Melanocyte of skin (primary cell): Measurements from ENCODE around the gene TMEM54. TPM values are rescaled to one million over a fixed set of nuclear protein-coding genes. Genes with fewer than 3 reads are reported as not detected.

ENCODE experiments used
- total RNA-seq, 2 donors: library from RNA; depleted of rRNA; stranded (reverse); fragments of >200 nt; gene quantifications; 2 replicates each; pipeline ENCODE4 v1.2.3, GENCODE V29; 2012

Gene TMEM54, protein sequence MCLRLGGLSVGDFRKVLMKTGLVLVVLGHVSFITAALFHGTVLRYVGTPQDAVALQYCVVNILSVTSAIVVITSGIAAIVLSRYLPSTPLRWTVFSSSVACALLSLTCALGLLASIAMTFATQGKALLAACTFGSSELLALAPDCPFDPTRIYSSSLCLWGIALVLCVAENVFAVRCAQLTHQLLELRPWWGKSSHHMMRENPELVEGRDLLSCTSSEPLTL
- total RNA-seq = 10 to 100 TPM; 33.4 to 42.0 TPM

DNA sequence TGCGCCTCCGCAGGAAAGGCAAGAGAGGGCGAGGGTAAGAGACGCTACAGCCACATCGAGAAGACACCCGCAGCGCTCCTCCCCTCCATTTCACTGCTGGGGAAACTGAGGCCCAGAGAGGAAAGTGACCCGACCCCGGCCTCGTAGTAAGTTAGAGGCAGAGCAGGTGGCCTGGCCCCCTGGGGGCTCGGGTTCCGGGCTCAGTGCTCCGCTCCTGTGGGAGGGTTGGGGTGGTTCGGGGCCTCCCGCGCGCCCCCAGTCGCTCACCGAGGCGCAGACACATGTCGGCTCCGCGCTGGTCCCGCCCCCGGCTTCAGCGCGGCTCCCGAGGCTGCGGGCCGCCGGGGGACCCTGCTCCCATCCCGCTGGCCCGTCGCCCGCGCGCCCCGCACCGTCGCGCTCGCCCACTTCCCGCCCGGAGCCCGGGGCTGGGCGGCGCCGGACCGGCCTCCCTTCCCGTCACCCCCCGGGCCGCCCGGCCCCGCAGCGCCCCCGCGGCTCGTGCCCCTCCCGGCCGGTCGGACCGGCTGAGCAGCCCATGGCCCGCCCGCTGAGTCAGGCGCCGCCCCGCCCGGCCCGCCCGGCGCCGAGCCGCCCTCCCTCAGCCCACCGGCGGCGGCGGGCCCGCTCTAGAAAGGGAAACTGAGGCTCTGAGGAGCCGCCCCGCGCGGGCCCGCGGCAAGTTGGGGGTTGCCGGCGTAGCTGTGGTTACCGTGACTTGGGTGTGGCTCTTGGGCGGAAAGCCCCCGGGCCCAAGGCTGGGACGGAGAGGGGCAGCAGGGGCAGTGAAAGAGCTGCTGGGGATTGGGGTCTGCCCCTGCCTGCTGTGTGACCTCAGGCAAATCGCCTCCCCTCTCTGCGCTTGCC, at the start of gene TMEM54:
TMEM54 (minus strand) TSS at position 434 of the 867 bp plus-strand sequence; CDS start at position 283, 151 bp downstream.

DNA sequence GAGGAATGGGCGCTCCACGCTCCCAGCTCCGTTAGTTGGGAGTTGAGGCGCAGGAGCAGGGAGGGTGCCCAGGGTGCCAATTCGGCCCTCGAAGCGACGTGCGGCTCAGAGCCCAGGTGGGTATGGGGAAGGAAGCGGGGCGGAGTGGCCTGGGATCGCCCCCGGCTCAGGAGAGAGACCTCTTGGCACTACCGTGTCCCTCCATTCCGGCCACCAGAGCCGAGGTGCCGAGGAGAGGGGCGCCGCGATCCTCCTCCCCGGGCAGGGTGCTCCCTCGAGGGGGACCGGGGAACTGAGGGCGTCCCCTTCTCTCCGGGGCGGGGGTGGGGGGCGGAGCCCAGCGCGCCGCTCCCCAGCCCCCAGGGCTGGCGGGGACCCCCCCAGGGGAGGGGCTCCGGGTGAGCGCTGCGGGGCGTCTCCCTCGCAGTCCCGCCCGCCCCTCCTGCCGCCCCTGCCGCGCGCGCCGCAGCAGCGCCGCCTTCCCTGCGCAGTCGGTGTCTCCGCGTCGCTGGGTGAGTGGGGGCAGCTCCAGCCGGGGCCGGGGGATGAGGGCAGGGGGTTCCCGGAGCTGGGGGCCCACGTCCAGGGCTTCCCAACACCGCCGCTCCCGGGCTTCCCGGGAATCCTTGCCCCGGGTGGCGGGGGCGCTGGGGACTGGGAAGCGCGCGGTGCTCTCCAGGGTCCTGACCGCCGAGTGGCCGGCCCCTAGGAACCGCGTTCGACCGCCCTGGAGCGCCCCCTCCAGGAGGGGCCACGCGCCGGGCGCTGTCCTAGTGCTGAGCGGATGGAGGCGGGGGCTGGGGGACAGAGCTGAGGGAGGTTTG, 15.0 kb downstream of the TMEM54 start, which contains the start of gene HPCA:
HPCA (plus strand) TSS at position 488 of the 824 bp plus-strand sequence. CDS start 2,408 bp downstream, outside the sequence.

DNA sequence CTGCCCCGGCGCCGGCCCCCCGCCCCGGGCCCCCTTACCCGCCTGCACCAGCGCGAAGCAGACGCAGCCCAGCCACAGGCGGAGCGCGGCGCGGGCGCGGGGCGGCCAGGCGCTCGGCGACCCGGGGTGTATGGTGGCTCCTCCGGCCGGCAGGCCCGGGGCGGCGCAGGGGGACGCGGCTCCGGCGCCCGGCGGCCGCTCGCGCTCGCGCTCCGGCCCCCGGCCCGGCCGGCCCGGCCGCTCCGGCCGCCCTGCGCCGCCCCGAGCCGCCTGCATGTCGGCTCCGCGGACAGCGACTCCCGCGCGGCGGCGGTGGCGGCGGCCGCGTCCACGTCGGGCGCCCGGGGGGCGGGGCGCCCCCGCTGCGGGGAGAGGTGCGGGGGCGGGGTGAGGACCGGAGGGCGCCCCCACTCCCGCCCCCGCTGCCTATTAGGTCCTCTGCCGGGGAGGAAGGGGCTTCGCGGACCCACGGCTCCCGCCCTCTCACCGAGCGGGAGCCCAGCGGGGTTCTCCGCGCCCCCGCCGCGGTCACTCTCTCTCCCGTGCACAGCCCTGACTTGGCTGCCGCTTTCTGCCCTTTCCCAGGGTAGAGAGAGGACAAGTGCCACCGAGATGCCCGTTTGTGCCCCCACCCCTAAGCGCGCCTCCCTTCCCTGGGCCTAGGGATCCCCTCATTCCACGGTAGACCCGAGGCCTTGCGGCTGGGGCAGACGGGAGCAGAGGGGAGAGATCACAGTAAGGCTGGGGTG, 30.4 kb downstream of the TMEM54 start, which contains the start of gene FNDC5:
FNDC5 (minus strand) TSS at position 298 of the 749 bp plus-strand sequence.

Other genes starting within 250 kb of the TMEM54 start
- gene SYNC, start 198.6 kb downstream of the TMEM54 start, total RNA-seq = 10 to 100 TPM; 28.3 to 30.6 TPM
- gene YARS1, start 84.0 kb downstream of the TMEM54 start, total RNA-seq = 10 to 100 TPM; 49.2 to 84.3 TPM
- gene S100PBP, start 83.7 kb downstream of the TMEM54 start, total RNA-seq = 10 to 100 TPM; 23.1 to 28.0 TPM
- under 1 TPM in 1 of 2 donors, not detected in 1; 0.34 TPM for gene FNDC5, start 30.5 kb downstream of the TMEM54 start, total RNA-seq
- gene HPCA, start 14.9 kb downstream of the TMEM54 start, total RNA-seq = not detected
- gene RNF19B, start 63.4 kb upstream of the TMEM54 start, total RNA-seq = 10 to 100 TPM; 50.9 to 52.6 TPM
- gene AK2, start 135.5 kb upstream of the TMEM54 start, total RNA-seq = 100 to 1,000 TPM; 155 to 217 TPM
- gene AZIN2, start 179.8 kb upstream of the TMEM54 start, total RNA-seq = 10 to 100 TPM in 1 of 2 donors, 1 to 10 TPM in 1; 8.9 to 23.6 TPM